PC-3 (cell line): ENCODE measurements around the gene KIF25. TPM values are rescaled to one million over a fixed set of nuclear protein-coding genes. Genes with fewer than 3 reads are reported as not detected.

Experiments used
- ATAC-seq: fragments of 200-7000 bp; cut with Tn5 transposase; 2 replicates; pipeline ENCODE4 v1.9.1; 2020; ENCODE audit warnings: mild to moderate bottlenecking, moderate library complexity
- BruUV-seq: library from RNA; stranded (reverse); fragments of 400-500 nt; replicated peaks from 2 replicates; lab custom pipeline; 2021; lab: Mats Ljungman, UMichigan
- CTCF ChIA-PET: fragments of 300-600 bp; sonication (Branson Sonifier 250); formaldehyde crosslinking; loops from one replicate; lab custom pipeline; 2022; ENCODE audit warnings: antibody characterized with exemption; lab: Charles Lee
- POLR2A ChIA-PET: fragments of 300-600 bp; sonication (Branson Sonifier 250); formaldehyde crosslinking; loops from one replicate; lab custom pipeline; 2022; ENCODE audit warnings: antibody characterized with exemption; ENCODE audit not compliant: unreplicated experiment; lab: Charles Lee
- DNase-seq: peaks from one replicate; pipeline ENCODE4 v3.0.0-alpha.2; 2015
- H2AFZ ChIP-seq: fragments of 300-600 bp; sonication (generic); 2 replicates; pipeline ENCODE4 v1.6.0; 2016; ENCODE audit warnings: antibody characterized with exemption, low read length
- H3F3A ChIP-seq: fragments of 300-600 bp; sonication (generic); one replicate; pipeline ENCODE4 v1.6.0; 2017; ENCODE audit warnings: antibody characterized with exemption, low read length, control low read depth, mild to moderate bottlenecking; ENCODE audit not compliant: unreplicated experiment
- H3K27ac ChIP-seq: fragments of 300-600 bp; sonication (generic); 2 replicates; pipeline ENCODE4 v1.5.1; 2016; ENCODE audit warnings: mild to moderate bottlenecking, low read length
- H3K27me3 ChIP-seq: fragments of 300-600 bp; sonication (generic); 2 replicates; pipeline ENCODE4 v1.6.1; 2016; ENCODE audit warnings: low read length, mixed read lengths
- H3K36me3 ChIP-seq: fragments of 300-600 bp; sonication (generic); 2 replicates; pipeline ENCODE4 v1.6.1; 2016; ENCODE audit warnings: low read depth, mixed run types, low read length, mixed read lengths
- H3K4me1 ChIP-seq: fragments of 300-600 bp; sonication (generic); 2 replicates; pipeline ENCODE4 v1.5.1; 2016; ENCODE audit warnings: low read length; ENCODE audit not compliant: insufficient read depth
- H3K4me2 ChIP-seq: fragments of 300-600 bp; sonication (generic); 2 replicates; pipeline ENCODE4 v1.6.0; 2016; ENCODE audit warnings: low read length
- H3K4me3 ChIP-seq: fragments of 300-600 bp; sonication (generic); 2 replicates; pipeline ENCODE4 v1.5.1; 2016; ENCODE audit warnings: mild to moderate bottlenecking, low read length, mixed read lengths
- H3K79me2 ChIP-seq: fragments of 300-600 bp; sonication (generic); 2 replicates; pipeline ENCODE4 v1.6.1; 2017; ENCODE audit warnings: low read length, mixed read lengths
- H3K9ac ChIP-seq: fragments of 300-600 bp; sonication (generic); 2 replicates; pipeline ENCODE4 v1.6.0; 2016; ENCODE audit warnings: mild to moderate bottlenecking, low read length
- H3K9me2 ChIP-seq: fragments of 300-600 bp; sonication (generic); replicated peaks from 2 replicates; pipeline ENCODE4 v1.6.1; 2016; ENCODE audit warnings: mixed run types, low read length, mixed read lengths
- H3K9me3 ChIP-seq: fragments of 300-600 bp; sonication (generic); 2 replicates; pipeline ENCODE4 v1.6.1; 2016; ENCODE audit warnings: low read length, mixed read lengths
- H4K20me1 ChIP-seq: fragments of 300-600 bp; sonication (generic); 2 replicates; pipeline ENCODE4 v1.6.1; 2016; ENCODE audit warnings: low read length, mixed read lengths
- EZH2 ChIP-seq: fragments of 300-600 bp; sonication (generic); IDR thresholded peaks from one replicate; pipeline ENCODE4 v1.6.1; 2017; ENCODE audit warnings: antibody characterized with exemption, mild to moderate bottlenecking, low read length; ENCODE audit not compliant: unreplicated experiment
- EZH2phosphoT487 ChIP-seq: fragments of 300-600 bp; sonication (generic); IDR thresholded peaks from 2 replicates; pipeline ENCODE4 v1.6.1; 2018; ENCODE audit warnings: mild to moderate bottlenecking, antibody characterized with exemption, low read length, borderline replicate concordance
- intact Hi-C: fragments of 100-400 bp; cut with micrococcal nuclease; formaldehyde crosslinking; loops from 2 replicates; pipeline ENCODE4 v1.9.0; 2023
- total RNA-seq: library from RNA; depleted of rRNA; stranded (reverse); fragments of >200 nt; gene quantifications from 2 replicates; pipeline ENCODE4 v1.2.3, GENCODE V29; 2014
- TF ChIP-seq, protein P1 (sequence below): fragments of 300-600 bp; sonication (generic); conservative IDR thresholded peaks from 2 replicates; pipeline ENCODE4 v1.5.1; 2017; ENCODE audit warnings: antibody characterized with exemption, low read depth, mild to moderate bottlenecking, low read length

The KIF25 gene
- total RNA-seq, 1 experiment from 2014 or later, result not detected

DNA sequence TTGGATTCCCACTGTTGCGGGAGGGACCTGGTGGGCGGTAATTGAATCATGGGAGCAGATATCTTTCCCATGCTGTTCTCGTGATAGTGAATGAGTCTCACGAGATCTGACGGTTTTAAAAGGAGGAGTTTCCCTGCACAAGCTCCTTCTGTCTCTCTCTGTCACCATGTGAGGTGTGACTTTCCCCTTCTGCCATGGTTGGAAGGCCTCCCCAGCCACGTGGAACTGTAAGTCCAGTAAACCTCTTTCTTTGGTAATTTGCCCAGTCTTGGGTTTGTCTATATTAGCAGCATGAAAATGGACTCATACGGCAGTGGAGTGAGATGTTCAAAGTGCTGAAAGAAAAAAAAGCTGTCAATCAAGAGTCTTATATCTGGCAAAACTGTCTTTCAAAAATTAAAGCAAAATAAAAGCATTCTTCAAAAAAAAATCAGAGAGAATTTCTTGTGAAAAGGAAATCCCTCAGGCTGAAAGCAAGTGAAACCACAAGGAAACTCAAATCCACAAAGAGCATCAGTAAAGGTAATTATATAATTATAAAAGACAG, 15.5 kb upstream of the KIF25 start:
- ChIA-PET POLR2A (no interaction called here), CTCF (no interaction called here)
- H3F3A ChIP-seq, result no peaks in the 10 kb centered on the region
- H3K4me2 ChIP-seq, result no peak overlapping the region
- BruUV-seq, result no TSS peak
- no peaks in the 10 kb centered on the region for H3K9me2 ChIP-seq
- no peak overlapping the region for H3K4me3 ChIP-seq
- DNase-seq, result no peak
- H3K27ac ChIP-seq, result no peak overlapping the region
- no peaks in the 10 kb centered on the region for H3K79me2 ChIP-seq
- intact Hi-C loops, result no loop called here
- H2AFZ ChIP-seq, result no peak overlapping the region
- no peak for ATAC-seq
- no peaks in the 10 kb centered on the region for H3K36me3 ChIP-seq
- H3K4me1 ChIP-seq, result no peaks in the 10 kb centered on the region
- no peaks in the 10 kb centered on the region for H4K20me1 ChIP-seq
- no peak overlapping the region for H3K9ac ChIP-seq
- no peaks in the 10 kb centered on the region for H3K27me3 ChIP-seq
- no peaks in the 10 kb centered on the region for H3K9me3 ChIP-seq
- TF ChIP-seq, protein P1, sequence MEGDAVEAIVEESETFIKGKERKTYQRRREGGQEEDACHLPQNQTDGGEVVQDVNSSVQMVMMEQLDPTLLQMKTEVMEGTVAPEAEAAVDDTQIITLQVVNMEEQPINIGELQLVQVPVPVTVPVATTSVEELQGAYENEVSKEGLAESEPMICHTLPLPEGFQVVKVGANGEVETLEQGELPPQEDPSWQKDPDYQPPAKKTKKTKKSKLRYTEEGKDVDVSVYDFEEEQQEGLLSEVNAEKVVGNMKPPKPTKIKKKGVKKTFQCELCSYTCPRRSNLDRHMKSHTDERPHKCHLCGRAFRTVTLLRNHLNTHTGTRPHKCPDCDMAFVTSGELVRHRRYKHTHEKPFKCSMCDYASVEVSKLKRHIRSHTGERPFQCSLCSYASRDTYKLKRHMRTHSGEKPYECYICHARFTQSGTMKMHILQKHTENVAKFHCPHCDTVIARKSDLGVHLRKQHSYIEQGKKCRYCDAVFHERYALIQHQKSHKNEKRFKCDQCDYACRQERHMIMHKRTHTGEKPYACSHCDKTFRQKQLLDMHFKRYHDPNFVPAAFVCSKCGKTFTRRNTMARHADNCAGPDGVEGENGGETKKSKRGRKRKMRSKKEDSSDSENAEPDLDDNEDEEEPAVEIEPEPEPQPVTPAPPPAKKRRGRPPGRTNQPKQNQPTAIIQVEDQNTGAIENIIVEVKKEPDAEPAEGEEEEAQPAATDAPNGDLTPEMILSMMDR, result no peak
- TF ChIP-seq EZH2 (no peak), EZH2phosphoT487 (no peak)

DNA sequence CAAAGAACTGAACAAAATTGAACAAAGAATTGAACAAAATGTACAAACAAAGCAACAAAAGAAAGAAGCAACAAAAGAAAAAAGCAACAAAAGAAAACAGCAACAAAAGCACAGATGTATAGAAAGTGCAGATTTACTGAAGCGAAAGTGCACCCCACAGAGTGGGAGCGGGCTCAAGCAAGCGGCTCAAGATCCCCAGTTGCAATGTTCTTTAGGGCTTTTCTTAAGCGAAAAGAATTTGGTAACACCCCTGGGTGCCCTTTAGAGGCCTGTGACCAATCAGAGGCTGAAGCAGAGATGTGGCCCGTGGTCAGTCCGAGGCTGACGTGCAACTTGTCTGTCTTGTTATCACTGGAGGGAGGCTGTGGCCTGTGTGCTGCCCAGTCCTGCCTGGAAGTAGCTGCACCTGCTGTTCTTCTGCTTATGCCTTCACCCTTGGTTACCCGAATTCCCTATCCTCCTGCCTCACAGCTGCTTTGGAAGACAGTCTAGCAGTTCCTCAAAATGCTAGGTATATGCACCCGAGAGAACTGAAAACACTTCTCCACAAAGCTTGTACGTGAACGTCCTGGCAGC, 13.2 kb upstream of the KIF25 start:
- CTCF ChIA-PET, result no interaction called here
- no peaks in the 10 kb centered on the region for H3K27me3 ChIP-seq

More for the DNA sequence above, 13.2 kb upstream of the KIF25 start:
- H3K4me2 ChIP-seq, result no peak overlapping the region
- no peaks in the 10 kb centered on the region for H3F3A ChIP-seq
- H3K4me3 ChIP-seq, result no peak overlapping the region
- no peak overlapping the region for H3K27ac ChIP-seq
- no peaks in the 10 kb centered on the region for H3K9me3 ChIP-seq
- H3K9ac ChIP-seq, result no peak overlapping the region
- no TSS peak for BruUV-seq
- no peaks in the 10 kb centered on the region for H3K79me2 ChIP-seq
- H3K9me2 ChIP-seq, result no peaks in the 10 kb centered on the region
- DNase-seq (no peak), ATAC-seq (no peak)
- H3K36me3 ChIP-seq, result no peaks in the 10 kb centered on the region
- POLR2A ChIA-PET, result no interaction called here
- TF ChIP-seq EZH2, result no peak
- TF ChIP-seq, protein P1, result no peak
- TF ChIP-seq EZH2phosphoT487, result no peak
- no peaks in the 10 kb centered on the region for H4K20me1 ChIP-seq
- intact Hi-C loops, result no loop called here
- no peaks in the 10 kb centered on the region for H3K4me1 ChIP-seq
- H2AFZ ChIP-seq, result no peak overlapping the region
